AG04449 (cell line): ENCODE measurements around the gene SGO2.

Source experiments
- CTCF ChIA-PET: fragments of 350-600 bp; formaldehyde crosslinking; extraction: SDS; loops from one replicate; lab custom pipeline; 2021; ENCODE audit warnings: antibody characterized with exemption; lab: Yijun Ruan, JAX
- POLR2A ChIA-PET: fragments of 400-600, 350-600 bp; formaldehyde crosslinking; extraction: SDS; loops from one replicate; lab custom pipeline; 2020; ENCODE audit warnings: antibody characterized with exemption, inconsistent platforms; lab: Yijun Ruan, JAX
- DNase-seq: peaks from one replicate; pipeline ENCODE4 v3.0.0-alpha.2; 2010; ENCODE audit warnings: low read depth, low spot score
- H3K4me3 ChIP-seq: 2 replicates; pipeline ENCODE4 v1.5.1; 2011; ENCODE audit warnings: low read depth, mild to moderate bottlenecking, control low read depth, low read length
- CTCF ChIP-seq: IDR thresholded peaks from one replicate; pipeline ENCODE4 v1.5.1; 2011; ENCODE audit warnings: mild to moderate bottlenecking, moderate library complexity, low read length, control low read depth, inconsistent platforms; ENCODE audit not compliant: insufficient read depth; ENCODE audit errors: missing control alignments

SGO2 gene

DNA sequence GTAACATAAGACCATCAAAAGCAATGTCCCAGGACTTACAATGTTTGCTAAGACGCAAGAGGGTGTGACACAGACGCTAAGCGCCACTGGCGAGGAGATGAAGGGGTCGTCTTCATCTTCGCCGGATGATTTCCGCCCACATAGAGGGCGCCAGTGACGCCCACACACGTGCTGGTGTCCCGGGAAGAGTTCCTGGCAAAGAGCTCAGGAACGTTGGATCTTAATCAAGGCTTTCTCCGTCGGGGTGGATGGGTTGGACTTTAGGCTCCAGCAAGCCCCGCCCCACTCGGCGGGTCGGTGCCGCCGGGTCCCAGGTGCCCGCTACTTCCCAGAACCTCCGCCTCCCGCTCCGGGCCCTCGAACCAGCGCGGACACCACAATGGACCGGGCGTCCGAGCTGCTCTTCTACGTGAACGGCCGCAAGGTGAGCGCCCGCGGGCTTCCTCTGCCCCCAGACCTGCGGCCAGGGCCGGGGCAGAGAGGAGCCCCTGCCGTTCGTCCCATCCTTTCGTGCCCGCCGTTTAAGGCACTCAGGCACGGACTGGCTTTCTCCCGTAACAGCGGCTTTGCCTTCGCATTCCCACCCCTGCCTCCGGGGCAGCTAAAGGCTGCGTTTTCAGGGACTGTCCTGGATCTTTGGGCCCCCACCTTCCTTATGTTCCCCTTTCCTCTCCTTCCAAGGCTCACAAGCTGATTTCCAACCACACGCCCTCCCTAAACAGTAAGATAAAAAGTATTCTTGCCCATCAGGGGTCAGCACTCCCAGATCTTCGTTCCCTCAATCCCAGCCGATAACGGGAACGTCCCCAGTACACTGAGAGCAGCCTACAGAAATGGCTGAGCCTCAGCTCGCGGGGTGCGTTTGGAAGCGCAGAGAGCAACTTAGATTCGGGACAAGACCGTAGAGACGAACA is 60.0 kb downstream of the SGO2 start, which contains the start of gene AOX1:
AOX1 (plus strand) TSS at position 285 of the 914 bp plus-strand sequence; CDS start at position 380, 95 bp downstream.
- TF ChIP-seq CTCF, result peak; percentile 29
- ChIA-PET CTCF (interaction anchor here (0.6 to 6.9 kb wide), 25 partner anchors 10 to 612 kb away, joined by 3 to 78 read pairs (median 4); no protein-coding TSS in a partner anchor), POLR2A (no interaction called here)
- H3K4me3 ChIP-seq, result peak within 1 kb of the TSS; percentile 63
- DNase-seq, result no peak

GRCh38 chr2:200586644-200586975 is 60.6 kb downstream of the SGO2 start:
- ChIA-PET POLR2A (no interaction called here), CTCF (interaction anchor here (0.8 to 6.9 kb wide), 18 partner anchors 10 to 613 kb away, joined by 3 to 78 read pairs (median 4); no protein-coding TSS in a partner anchor)
- no peak for TF ChIP-seq CTCF
- no peak for DNase-seq
- H3K4me3 ChIP-seq, result peak overlapping the region; percentile 63

DNA sequence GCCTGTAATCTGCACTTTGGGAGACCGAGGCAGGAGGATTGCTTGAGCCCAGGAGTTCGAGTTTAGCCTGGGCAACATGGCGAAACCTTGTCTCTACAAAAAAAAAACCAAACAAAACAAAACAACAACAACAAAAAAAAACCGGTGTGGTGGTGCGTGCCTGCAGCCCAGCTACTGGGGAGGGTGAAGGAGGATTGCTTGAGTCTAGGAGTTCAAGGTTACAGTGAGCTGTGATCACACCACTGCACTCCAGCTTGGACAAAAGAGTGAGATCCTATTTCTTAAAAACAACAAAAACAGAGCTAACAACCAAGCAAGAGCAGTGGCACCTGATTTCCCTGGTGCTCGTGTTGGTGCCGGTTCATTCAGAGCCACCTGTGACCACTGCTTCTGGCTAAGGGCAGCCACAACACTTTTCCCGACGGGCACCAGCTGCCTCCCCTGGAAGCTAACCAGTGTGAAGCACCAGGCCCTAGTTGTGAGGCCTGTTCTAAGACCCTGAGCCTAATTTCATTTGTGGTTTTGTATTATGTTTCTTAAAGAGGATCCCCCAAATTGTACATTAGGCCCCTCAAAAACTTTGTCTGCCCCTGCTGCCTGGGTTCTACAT is 61.1 kb downstream of the SGO2 start:
- DNase-seq, result no peak
- H3K4me3 ChIP-seq, result no peak overlapping the region
- CTCF ChIA-PET, result interaction anchor here (0.9 to 6.9 kb wide), 12 partner anchors 11 to 613 kb away, joined by 3 to 78 read pairs (median 4); no protein-coding TSS in a partner anchor
- TF ChIP-seq CTCF, result no peak
- POLR2A ChIA-PET, result no interaction called here

GRCh38 chr2:200588076-200588678 is 62.2 kb downstream of the SGO2 start:
- no peak overlapping the region for H3K4me3 ChIP-seq
- DNase-seq, result no peak
- CTCF ChIA-PET, result interaction anchor here (1.3 to 6.9 kb wide), 5 partner anchors 12 to 614 kb away, joined by 3 to 78 read pairs (median 15); no protein-coding TSS in a partner anchor
- POLR2A ChIA-PET, result no interaction called here
- TF ChIP-seq CTCF, result no peak

GRCh38 chr2:200590090-200590489 is 64.1 kb downstream of the SGO2 start:
- no peak for TF ChIP-seq CTCF
- POLR2A ChIA-PET, result no interaction called here
- no peak for DNase-seq
- H3K4me3 ChIP-seq, result no peak overlapping the region
- CTCF ChIA-PET, result no interaction called here
